Lower leg skin (tissue), 3 donors: ENCODE data around the gene PSMA7.
"Not testable (repeated sequence)": the region's sequence is repeated elsewhere in the genome, so short reads cannot be mapped to it uniquely, and the experiment has no call there.

Source experiments
- CTCF ChIP-seq, 3 donors: fragments of 450-650 bp; IDR thresholded peaks; one replicate each; pipeline ENCODE4 v1.5.1; 2016; ENCODE audit warnings: antibody characterized with exemption in 3 of 3, mild to moderate bottlenecking in 3 of 3, moderate library complexity in 2 of 3
- POLR2A ChIP-seq, 2 donors: fragments of 450-650 bp; IDR thresholded peaks; one replicate each; pipeline ENCODE4 v1.6.1; 2016 to 2017; ENCODE audit warnings: antibody characterized with exemption in 2 of 2, mild to moderate bottlenecking in 1 of 2, moderate library complexity in 1 of 2

DNA sequence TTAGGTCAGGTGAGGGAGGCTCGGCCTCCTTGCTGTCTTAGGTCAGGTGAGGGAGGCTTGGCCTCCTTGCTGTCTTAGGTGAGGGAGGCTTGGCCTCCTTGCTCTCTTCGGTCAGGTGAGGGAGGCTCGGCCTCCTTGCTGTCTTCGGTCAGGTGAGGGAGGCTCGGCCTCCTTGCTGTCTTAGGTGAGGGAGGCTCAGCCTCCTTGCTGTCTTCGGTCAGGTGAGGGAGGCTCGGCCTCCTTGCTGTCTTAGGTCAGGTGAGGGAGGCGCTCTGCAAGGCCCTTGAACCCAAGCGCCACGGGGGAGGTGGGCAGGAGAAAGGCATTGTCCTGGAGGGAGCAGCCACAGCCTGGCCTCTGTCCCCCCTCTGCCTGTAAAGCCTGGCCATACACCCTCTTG lies 5.2 kb upstream of the PSMA7 start:
- TF ChIP-seq CTCF, POLR2A (IDR thresholded peaks at IDR 0.05): not testable (repeated sequence)
